Glutamatergic neuron (in vitro differentiated cells): ENCODE data around the gene IL17REL. TPM values are rescaled to one million over a fixed set of nuclear protein-coding genes. Genes with fewer than 3 reads are reported as not detected.

Experiments
- DNase-seq: peaks from one replicate; pipeline ENCODE4 v3.0.0; 2022
- H3K27ac Mint-ChIP-seq: one replicate; pipeline ENCODE4 v1.8.0; 2020; ENCODE audit warnings: mild to moderate bottlenecking, mixed read lengths, inconsistent platforms; ENCODE audit not compliant: unreplicated experiment
- H3K27me3 Mint-ChIP-seq: one replicate; pipeline ENCODE4 v1.8.0; 2020; ENCODE audit warnings: mild to moderate bottlenecking, moderate library complexity, mixed read lengths, inconsistent platforms; ENCODE audit not compliant: unreplicated experiment
- H3K36me3 Mint-ChIP-seq: one replicate; pipeline ENCODE4 v1.8.0; 2020; ENCODE audit warnings: mild to moderate bottlenecking, mixed read lengths, inconsistent platforms; ENCODE audit not compliant: unreplicated experiment
- H3K4me1 Mint-ChIP-seq: one replicate; pipeline ENCODE4 v1.8.0; 2020; ENCODE audit warnings: mild to moderate bottlenecking, low read depth, mixed read lengths, inconsistent platforms; ENCODE audit not compliant: unreplicated experiment
- H3K4me3 Mint-ChIP-seq: one replicate; pipeline ENCODE4 v1.8.0; 2020; ENCODE audit warnings: mild to moderate bottlenecking, mixed read lengths, inconsistent platforms; ENCODE audit not compliant: unreplicated experiment
- H3K9me3 Mint-ChIP-seq: one replicate; pipeline ENCODE4 v1.8.0; 2020; ENCODE audit warnings: mild to moderate bottlenecking, moderate library complexity, mixed read lengths, inconsistent platforms; ENCODE audit not compliant: unreplicated experiment
- total RNA-seq: library from RNA; stranded (reverse); fragmentation: NEBNext Ultra II Directional; extraction: Animal tissue kit (Norgen Biotek cat#: 25700); gene quantifications from one replicate; pipeline ENCODE4 v1.2.1, GENCODE V29; 2021; ENCODE audit not compliant: unreplicated experiment
- TF ChIP-seq, protein P1 (sequence below): fragments of 200-600 bp; sonication (generic); IDR thresholded peaks from one replicate; pipeline ENCODE4 v1.5.0; 2021; ENCODE audit not compliant: partially characterized antibody, unreplicated experiment

Gene IL17REL
- total RNA-seq, 1 donor from 2014 or later, result not detected

GRCh38 chr22:50027639-50028537, 15.3 kb upstream of the IL17REL start:
- Mint-ChIP-seq H3K4me1 (no peaks in the 10 kb centered on the region), H3K27ac (no peak overlapping the region), H3K4me3 (no peak overlapping the region), H3K27me3 (peaks cover 2% of the 10 kb centered on the region), H3K36me3 (no peaks in the 10 kb centered on the region), H3K9me3 (peaks cover 2% of the 10 kb centered on the region)
- no peak for DNase-seq
- TF ChIP-seq, protein P1, sequence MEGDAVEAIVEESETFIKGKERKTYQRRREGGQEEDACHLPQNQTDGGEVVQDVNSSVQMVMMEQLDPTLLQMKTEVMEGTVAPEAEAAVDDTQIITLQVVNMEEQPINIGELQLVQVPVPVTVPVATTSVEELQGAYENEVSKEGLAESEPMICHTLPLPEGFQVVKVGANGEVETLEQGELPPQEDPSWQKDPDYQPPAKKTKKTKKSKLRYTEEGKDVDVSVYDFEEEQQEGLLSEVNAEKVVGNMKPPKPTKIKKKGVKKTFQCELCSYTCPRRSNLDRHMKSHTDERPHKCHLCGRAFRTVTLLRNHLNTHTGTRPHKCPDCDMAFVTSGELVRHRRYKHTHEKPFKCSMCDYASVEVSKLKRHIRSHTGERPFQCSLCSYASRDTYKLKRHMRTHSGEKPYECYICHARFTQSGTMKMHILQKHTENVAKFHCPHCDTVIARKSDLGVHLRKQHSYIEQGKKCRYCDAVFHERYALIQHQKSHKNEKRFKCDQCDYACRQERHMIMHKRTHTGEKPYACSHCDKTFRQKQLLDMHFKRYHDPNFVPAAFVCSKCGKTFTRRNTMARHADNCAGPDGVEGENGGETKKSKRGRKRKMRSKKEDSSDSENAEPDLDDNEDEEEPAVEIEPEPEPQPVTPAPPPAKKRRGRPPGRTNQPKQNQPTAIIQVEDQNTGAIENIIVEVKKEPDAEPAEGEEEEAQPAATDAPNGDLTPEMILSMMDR, result no peak

DNA sequence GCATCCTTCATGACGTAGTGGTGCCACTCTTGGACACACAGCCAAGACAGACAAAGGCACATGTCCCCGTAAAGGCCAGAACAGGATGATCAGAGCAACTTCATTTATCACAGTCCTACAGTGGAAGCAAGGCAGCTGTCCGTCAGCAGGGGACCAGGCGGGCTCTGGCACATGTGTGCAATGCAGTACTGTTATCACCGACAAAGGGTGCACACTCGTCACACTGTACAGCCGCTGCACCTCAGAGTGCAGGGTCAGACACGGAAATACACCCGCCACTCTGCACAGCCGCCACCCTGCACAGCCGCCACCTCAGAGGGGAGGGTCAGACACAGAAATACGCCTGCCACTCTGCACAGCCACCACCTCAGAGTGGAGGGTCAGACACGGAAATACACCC, 13.4 kb upstream of the IL17REL start:
- Mint-ChIP-seq H3K36me3 (no peaks in the 10 kb centered on the region), H3K27me3 (peaks cover under 1% of the 10 kb centered on the region), H3K4me1 (no peaks in the 10 kb centered on the region), H3K9me3 (peaks cover 2% of the 10 kb centered on the region), H3K4me3 (no peak overlapping the region), H3K27ac (no peak overlapping the region)
- TF ChIP-seq, protein P1, result no peak
- no peak for DNase-seq

- H3K27ac Mint-ChIP-seq, result no peak overlapping the region
- no peak for DNase-seq
- H3K4me3 Mint-ChIP-seq, result no peak overlapping the region
- no peaks in the 10 kb centered on the region for H3K4me1 Mint-ChIP-seq
- peaks cover 8% of the 10 kb centered on the region for H3K36me3 Mint-ChIP-seq
- H3K27me3 Mint-ChIP-seq, result peaks cover 2% of the 10 kb centered on the region
- TF ChIP-seq, protein P1, result no peak
- peaks cover 6% of the 10 kb centered on the region for H3K9me3 Mint-ChIP-seq
Measured at GRCh38 chr22:50022171-50022819, 9.7 kb upstream of the IL17REL start.

GRCh38 chr22:50020606-50021005, 8.0 kb upstream of the IL17REL start:
- Mint-ChIP-seq H3K36me3 (peaks cover 8% of the 10 kb centered on the region), H3K9me3 (peaks cover 4% of the 10 kb centered on the region), H3K4me3 (no peak overlapping the region), H3K27me3 (peaks cover 2% of the 10 kb centered on the region), H3K27ac (no peak overlapping the region), H3K4me1 (no peaks in the 10 kb centered on the region)
- DNase-seq, result no peak
- TF ChIP-seq, protein P1, result no peak

- H3K27me3 Mint-ChIP-seq, result peaks cover 2% of the 10 kb centered on the region
- H3K36me3 Mint-ChIP-seq, result peaks cover 8% of the 10 kb centered on the region
- no peak overlapping the region for H3K4me3 Mint-ChIP-seq
- no peaks in the 10 kb centered on the region for H3K4me1 Mint-ChIP-seq
- DNase-seq, result no peak
- H3K27ac Mint-ChIP-seq, result no peak overlapping the region
- TF ChIP-seq, protein P1, result no peak
- peaks cover 4% of the 10 kb centered on the region for H3K9me3 Mint-ChIP-seq
Measured at GRCh38 chr22:50019316-50019715, 6.8 kb upstream of the IL17REL start.
